ENCODE data around the gene RAD51B. TPM values are rescaled to one million over a fixed set of nuclear protein-coding genes. Genes with fewer than 3 reads are reported as not detected.
"Not testable (repeated sequence)": the region's sequence is repeated elsewhere in the genome, so short reads cannot be mapped to it uniquely, and the experiment has no call there.

Gene RAD51B
- total RNA-seq, 2 experiments from 2014 or later = 43.6 to 50.7 TPM

DNA sequence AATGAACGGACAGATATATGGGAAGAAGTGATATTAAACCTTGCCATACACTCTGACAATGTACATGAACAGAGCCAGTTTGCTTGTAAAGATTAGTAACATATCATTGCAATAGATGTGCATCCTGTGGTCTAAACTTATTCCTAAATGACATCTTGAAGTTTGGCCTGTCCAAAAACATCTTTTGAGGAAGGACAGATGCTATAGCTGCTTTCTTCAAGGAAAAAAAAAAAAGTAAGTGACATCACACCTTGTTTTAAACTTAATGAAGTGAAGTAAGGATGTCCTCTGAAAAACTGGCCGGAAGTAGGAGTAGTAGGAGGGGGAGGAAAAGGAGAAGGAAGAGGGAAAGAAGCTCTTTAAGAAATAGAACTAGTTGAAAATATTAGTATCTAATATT is 132.8 kb downstream of the RAD51B start:
- H3K27me3 Mint-ChIP-seq = no peaks in the 10 kb centered on the region
- no peaks in the 10 kb centered on the region for H3K9me3 Mint-ChIP-seq
- no peaks in the 10 kb centered on the region for H3K4me1 Mint-ChIP-seq
- no peak overlapping the region for H3K4me3 Mint-ChIP-seq
- no peak overlapping the region for H3K27ac Mint-ChIP-seq
- POLR2A ChIA-PET = no interaction called here
- no peaks in the 10 kb centered on the region for H3K36me3 Mint-ChIP-seq
- no peak for DNase-seq
- ATAC-seq (ENCODE audit: low read depth) = no peak

DNA sequence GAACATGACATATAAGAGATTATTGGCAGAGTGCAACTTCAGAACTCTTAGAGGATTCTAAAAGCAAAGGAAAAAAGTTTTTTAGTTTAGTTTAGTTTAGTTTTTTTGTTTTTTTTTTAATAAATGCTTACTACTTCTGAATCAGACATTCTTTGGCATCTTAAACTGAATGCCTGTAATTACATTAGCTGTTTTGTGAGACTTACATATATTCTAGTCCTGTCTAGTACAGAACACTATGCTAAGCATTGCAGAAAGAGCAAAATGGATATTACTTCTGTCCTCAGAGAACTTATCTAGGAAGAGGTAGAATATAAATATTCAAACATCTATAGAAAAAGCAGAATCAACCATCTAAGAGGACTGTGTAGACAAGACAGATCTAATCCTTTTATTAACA is 133.2 kb downstream of the RAD51B start:
- no peak overlapping the region for H3K4me3 Mint-ChIP-seq
- ATAC-seq (ENCODE audit: low read depth) (no peak), DNase-seq (no peak)
- POLR2A ChIA-PET = no interaction called here
- H3K27ac Mint-ChIP-seq = no peak overlapping the region
- no peaks in the 10 kb centered on the region for H3K27me3 Mint-ChIP-seq
- no peaks in the 10 kb centered on the region for H3K9me3 Mint-ChIP-seq
- no peaks in the 10 kb centered on the region for H3K4me1 Mint-ChIP-seq
- no peaks in the 10 kb centered on the region for H3K36me3 Mint-ChIP-seq

DNA sequence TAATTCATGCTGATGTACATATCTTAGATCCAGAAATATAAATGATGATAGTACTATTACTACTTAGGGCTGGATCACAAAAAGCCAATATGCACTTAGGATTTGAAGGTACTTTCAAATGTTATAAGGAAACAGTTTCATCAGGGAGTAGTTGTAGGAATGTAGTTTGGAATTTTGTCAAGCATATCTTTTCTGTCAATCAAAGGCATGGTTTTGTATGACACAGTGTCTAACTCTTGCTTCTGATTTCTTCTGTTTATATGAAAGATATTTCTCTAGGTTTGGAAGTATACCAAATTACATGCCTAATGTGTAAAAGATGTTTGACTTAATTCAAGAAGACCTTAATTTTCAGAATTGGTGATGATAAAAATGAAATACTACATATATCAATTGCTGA is 135.7 kb downstream of the RAD51B start:
- H3K27ac Mint-ChIP-seq = no peak overlapping the region
- H3K4me3 Mint-ChIP-seq = no peak overlapping the region
- no peaks in the 10 kb centered on the region for H3K27me3 Mint-ChIP-seq
- H3K36me3 Mint-ChIP-seq = peaks cover 2% of the 10 kb centered on the region
- POLR2A ChIA-PET = no interaction called here
- DNase-seq (no peak), ATAC-seq (ENCODE audit: low read depth) (no peak)
- H3K4me1 Mint-ChIP-seq = no peaks in the 10 kb centered on the region
- no peaks in the 10 kb centered on the region for H3K9me3 Mint-ChIP-seq

DNA sequence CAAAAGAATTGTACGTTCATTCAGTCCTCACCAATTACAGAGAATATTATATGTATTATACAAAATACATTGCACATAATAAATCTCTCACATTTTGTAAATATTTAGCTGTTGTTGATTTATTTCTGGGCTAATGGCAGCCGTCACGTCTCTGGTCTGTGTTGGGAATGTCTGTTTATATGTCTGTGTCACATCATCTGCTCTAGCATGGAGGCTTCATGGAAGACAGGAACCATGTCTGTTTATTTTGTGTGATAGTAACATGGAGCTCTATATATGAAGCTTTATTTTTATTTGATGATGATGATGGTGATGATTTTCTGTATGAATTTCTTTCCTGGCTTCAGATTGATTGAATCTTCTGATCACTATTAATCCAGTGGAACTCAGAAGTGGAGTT is 138.4 kb downstream of the RAD51B start:
- no peaks in the 10 kb centered on the region for H3K9me3 Mint-ChIP-seq
- no peak overlapping the region for H3K27ac Mint-ChIP-seq
- ATAC-seq (ENCODE audit: low read depth) (no peak), DNase-seq (no peak)
- H3K4me1 Mint-ChIP-seq = no peaks in the 10 kb centered on the region
- no peak overlapping the region for H3K4me3 Mint-ChIP-seq
- peaks cover 2% of the 10 kb centered on the region for H3K36me3 Mint-ChIP-seq
- H3K27me3 Mint-ChIP-seq = no peaks in the 10 kb centered on the region
- POLR2A ChIA-PET = interaction anchor here (0.7 kb wide), 1 partner anchor 24 kb away, joined by 4 read pairs; no protein-coding TSS in a partner anchor

DNA sequence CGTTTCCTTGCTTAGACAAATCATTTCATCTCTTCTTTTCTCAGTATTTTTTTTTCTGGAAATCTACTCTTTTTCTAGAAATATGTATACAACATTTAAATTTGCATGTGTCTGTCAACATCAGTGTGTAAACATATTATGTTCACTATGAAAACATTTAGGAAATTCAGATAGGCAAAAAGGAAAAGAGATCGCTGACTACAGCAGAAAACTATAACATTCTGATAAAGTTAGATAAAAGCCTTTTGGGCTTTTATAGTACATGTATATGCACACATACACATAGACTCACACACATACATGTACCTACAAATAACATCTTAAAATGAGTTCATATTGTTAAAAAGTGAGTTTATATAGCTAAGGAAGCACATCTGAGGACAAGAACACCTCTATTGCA is 142.1 kb downstream of the RAD51B start:
- Mint-ChIP-seq H3K27ac (no peak overlapping the region), H3K27me3 (no peaks in the 10 kb centered on the region), H3K4me1 (no peaks in the 10 kb centered on the region), H3K9me3 (peaks cover 3% of the 10 kb centered on the region), H3K4me3 (no peak overlapping the region), H3K36me3 (peaks cover 11% of the 10 kb centered on the region)
- ATAC-seq (ENCODE audit: low read depth) (no peak), DNase-seq (no peak)
- POLR2A ChIA-PET = no interaction called here

DNA sequence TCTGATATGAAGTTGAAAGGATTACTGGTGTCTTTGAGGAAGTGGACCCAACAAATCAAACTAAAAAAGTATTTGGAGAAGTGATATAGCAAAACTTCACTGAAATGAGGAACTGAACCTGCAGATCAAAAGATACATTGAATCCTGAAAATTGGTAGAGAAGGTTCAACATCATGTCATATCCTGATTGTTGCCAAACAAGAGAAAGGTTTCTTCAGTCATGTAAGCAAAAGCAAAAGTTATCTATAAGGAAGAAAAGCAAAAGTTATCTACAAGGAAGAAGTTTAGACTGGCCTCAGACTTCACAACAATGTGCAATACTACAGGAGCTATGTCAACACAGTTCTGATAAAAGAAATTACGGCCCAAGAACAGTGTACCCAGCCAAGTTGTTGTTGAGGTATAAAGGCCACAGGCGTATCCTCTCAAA is 142.7 kb downstream of the RAD51B start:
- DNase-seq = no peak
- no peak for ATAC-seq (ENCODE audit: low read depth)
- no peaks in the 10 kb centered on the region for H3K27me3 Mint-ChIP-seq
- H3K36me3 Mint-ChIP-seq = peaks cover 16% of the 10 kb centered on the region
- POLR2A ChIA-PET = no interaction called here
- H3K27ac Mint-ChIP-seq = no peak overlapping the region
- H3K4me1 Mint-ChIP-seq = no peaks in the 10 kb centered on the region
- no peak overlapping the region for H3K4me3 Mint-ChIP-seq
- H3K9me3 Mint-ChIP-seq = peaks cover 5% of the 10 kb centered on the region

DNA sequence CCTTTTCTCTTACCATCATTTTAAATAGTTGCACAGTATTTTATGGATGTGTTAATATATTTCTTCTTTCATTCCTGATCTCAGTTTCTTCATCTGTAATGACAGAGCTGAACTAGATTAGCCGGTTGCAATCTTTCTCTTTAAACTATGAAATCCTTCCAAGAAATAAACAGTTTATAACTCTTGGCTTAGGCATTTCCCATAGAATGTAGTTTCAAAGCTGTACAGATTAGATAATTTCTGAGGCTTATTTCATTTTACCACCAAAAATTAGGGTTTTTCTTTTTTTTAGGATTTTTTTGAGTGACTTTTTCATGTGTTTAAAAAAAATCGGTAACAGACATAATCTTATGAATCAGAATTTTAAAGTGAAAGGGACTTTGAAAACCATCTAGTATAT is 144.0 kb downstream of the RAD51B start:
- Mint-ChIP-seq H3K27ac (no peak overlapping the region), H3K4me3 (no peak overlapping the region), H3K4me1 (no peaks in the 10 kb centered on the region), H3K36me3 (peaks cover 23% of the 10 kb centered on the region), H3K9me3 (peaks cover 6% of the 10 kb centered on the region), H3K27me3 (no peaks in the 10 kb centered on the region)
- DNase-seq (no peak), ATAC-seq (ENCODE audit: low read depth) (no peak)
- POLR2A ChIA-PET = no interaction called here

DNA sequence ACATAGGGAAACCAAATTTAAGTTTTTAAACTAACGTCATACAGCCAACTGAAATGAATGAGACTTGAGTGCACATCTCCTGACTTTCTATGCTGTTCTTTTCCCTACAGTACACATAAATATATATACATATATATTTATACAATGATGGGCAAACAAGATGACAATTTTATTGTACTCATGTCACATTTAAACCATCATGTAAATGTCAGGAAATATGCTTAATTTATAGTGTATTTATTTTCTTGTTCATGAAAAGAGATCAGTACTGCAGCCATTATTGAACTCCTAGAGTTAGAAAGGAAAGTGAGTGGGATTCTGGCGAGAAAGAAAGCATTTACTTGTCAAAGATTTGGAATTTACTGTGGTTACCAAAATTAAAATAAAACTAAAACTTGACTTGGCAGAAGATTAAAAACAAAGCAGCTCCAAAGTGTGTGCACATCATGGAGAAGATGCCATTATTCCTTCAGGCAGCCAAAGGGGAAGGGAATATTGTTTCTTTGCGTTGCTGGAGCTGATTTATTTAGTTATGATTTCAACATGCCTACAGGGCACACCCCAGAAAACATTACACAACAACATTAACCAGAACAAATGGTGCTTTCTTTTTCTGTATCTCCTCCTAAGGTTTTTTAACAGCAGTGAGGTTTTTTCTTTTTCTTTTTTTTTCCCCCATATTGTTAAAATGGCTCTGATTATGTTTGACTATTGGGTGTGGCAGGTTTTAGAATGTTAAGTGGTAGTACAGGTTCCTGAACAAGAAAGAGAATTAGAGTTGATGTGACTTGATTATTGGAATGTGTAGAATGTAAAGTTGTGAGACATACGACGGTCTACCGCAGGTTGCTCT is 144.6 kb downstream of the RAD51B start:
- no peak overlapping the region for H3K4me3 Mint-ChIP-seq
- no peak for DNase-seq
- H3K9me3 Mint-ChIP-seq = peaks cover 8% of the 10 kb centered on the region
- H3K27me3 Mint-ChIP-seq = no peaks in the 10 kb centered on the region
- H3K27ac Mint-ChIP-seq = no peak overlapping the region
- H3K4me1 Mint-ChIP-seq = no peaks in the 10 kb centered on the region
- ATAC-seq (ENCODE audit: low read depth) = no peak
- peaks cover 25% of the 10 kb centered on the region for H3K36me3 Mint-ChIP-seq
- POLR2A ChIA-PET = no interaction called here

DNA sequence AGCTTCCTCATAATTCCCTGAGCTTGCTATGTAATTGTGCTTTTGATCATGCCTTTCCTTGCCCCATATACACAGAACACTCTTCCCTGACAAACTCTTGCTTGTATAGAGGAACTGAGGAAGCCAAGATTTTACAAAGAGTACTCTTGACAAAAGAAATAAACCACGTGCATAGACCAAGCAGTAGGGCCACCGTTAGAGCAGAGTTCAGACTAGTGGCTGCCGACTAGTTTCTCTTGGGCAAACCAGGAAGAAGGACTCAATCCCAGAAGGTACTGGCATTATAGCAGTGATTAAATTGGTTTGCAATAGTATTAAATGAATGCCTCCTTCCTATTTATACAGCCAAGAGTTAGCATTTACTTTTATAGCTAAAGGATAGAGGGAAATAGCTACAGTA is 146.1 kb downstream of the RAD51B start:
- H3K27ac Mint-ChIP-seq = no peak overlapping the region
- POLR2A ChIA-PET = no interaction called here
- H3K27me3 Mint-ChIP-seq = no peaks in the 10 kb centered on the region
- no peaks in the 10 kb centered on the region for H3K4me1 Mint-ChIP-seq
- H3K9me3 Mint-ChIP-seq = peaks cover 8% of the 10 kb centered on the region
- peaks cover 23% of the 10 kb centered on the region for H3K36me3 Mint-ChIP-seq
- ATAC-seq (ENCODE audit: low read depth) (no peak), DNase-seq (no peak)
- H3K4me3 Mint-ChIP-seq = no peak overlapping the region

DNA sequence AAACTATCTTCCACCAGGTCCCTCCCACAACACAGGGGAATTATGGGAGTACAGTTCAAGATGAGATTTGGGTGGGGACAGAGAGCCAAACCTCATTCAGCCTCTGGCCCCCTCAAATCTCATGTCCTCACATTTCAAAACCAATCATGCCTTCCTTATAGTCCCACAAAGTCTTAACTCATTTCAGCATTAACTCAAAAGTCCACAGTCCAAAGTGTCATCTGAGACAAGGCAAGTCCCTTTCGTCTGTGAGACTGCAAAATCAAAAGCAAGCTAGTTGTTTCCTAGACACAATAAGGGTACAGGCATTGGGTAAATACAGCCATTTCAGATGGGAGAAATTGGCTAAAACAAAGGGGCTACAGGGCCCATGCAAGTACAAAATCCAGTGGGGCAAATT is 147.6 kb downstream of the RAD51B start:
- peaks cover 8% of the 10 kb centered on the region for H3K9me3 Mint-ChIP-seq
- no peak overlapping the region for H3K4me3 Mint-ChIP-seq
- no peak overlapping the region for H3K27ac Mint-ChIP-seq
- DNase-seq (no peak), ATAC-seq (ENCODE audit: low read depth) (no peak)
- H3K27me3 Mint-ChIP-seq = no peaks in the 10 kb centered on the region
- H3K4me1 Mint-ChIP-seq = no peaks in the 10 kb centered on the region
- POLR2A ChIA-PET = no interaction called here
- H3K36me3 Mint-ChIP-seq = peaks cover 23% of the 10 kb centered on the region

DNA sequence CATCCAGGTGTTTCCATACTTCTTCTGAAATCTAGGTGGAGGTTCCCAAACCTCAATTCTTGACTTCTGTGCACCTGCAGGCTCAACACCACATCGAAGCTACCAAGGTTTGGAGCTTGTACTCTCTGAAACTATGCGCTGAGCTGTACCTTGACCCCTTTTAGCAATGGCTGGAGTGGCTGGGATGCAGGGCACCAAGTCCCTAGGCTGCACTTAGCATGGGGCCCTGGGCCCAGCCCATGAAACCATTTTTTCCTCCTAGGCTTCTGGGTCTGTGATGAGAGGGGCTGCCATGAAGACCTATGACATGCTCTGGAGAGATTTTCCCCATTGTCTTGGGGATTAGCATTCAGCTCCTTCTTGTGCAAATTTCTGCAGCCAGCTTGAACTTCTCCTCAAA is 148.4 kb downstream of the RAD51B start:
- H3K27ac Mint-ChIP-seq; H3K9me3 Mint-ChIP-seq; ATAC-seq (ENCODE audit: low read depth); H3K27me3 Mint-ChIP-seq; H3K4me3 Mint-ChIP-seq; DNase-seq; POLR2A ChIA-PET; H3K4me1 Mint-ChIP-seq: not testable (repeated sequence)
- peaks cover 23% of the 10 kb centered on the region for H3K36me3 Mint-ChIP-seq

DNA sequence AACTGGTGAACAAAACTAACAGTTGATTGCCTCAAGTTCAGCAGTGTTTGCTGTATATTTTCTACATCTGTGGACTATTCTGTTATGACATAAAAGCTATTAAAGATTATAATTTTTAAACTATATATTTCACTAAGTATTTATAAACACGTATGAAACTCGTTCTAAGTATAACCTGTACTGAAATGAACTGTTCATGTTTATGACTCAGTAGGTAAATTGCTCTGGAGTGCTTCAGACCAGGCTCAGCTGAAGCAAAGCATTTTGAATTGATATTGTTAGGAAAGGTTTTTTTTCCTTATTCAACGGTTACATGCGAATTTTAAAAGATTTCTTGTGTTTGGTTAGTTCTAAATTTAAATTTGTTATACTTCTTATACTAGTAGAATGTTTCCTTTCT is 151.3 kb downstream of the RAD51B start:
- no peaks in the 10 kb centered on the region for H3K27me3 Mint-ChIP-seq
- peaks cover 20% of the 10 kb centered on the region for H3K36me3 Mint-ChIP-seq
- no peak overlapping the region for H3K27ac Mint-ChIP-seq
- peaks cover 8% of the 10 kb centered on the region for H3K9me3 Mint-ChIP-seq
- no peaks in the 10 kb centered on the region for H3K4me1 Mint-ChIP-seq
- H3K4me3 Mint-ChIP-seq = no peak overlapping the region
- ATAC-seq (ENCODE audit: low read depth) (no peak), DNase-seq (no peak)
- POLR2A ChIA-PET = no interaction called here

DNA sequence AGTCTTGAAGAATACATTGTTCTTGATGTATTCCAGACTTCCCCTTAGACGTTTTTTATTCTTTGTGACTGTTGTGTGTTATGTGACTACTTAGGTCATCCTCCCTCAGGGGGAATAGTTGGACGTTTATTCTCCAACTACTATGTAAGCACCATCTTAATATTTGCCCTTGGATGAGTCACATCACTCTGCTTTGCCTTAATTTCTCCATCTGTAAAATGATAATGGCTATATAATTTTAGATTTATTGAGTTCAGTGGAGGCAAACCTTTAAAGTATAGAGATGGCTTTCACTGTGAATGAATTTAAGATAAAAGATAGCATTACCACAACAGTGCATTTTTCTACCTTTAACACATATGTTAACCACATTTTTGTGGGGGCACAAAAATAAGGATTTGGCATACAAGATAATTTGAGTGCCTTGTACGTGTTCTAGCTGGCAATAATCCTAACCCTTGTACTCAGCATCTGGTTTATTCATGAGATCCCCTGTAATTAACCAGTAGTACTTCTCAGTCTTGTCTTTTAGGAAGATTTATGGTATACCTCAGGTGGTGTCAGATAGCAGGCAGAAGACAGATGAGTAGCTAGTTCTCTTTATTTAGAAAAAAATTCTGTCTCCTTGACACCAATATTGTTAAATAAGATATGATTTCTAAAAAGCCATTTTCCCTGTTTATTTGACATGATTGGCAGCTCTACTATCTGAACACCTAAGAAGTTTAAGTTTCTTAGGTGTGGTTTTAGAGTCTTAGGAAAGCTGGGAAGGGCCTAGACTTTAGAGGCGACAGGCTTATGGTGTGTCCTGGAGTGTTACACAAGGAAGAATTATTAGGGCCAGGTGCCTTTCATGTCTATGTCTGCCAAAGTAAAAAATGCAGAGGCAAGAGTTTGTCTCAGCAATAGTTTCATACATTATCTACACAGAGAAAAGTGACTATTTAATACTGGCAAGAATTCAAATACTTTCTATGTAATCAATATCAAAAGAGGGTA is 152.3 kb downstream of the RAD51B start:
- no peak for DNase-seq
- POLR2A ChIA-PET = no interaction called here
- Mint-ChIP-seq H3K27ac (no peak overlapping the region), H3K4me1 (no peaks in the 10 kb centered on the region), H3K27me3 (no peaks in the 10 kb centered on the region), H3K36me3 (peaks cover 15% of the 10 kb centered on the region), H3K9me3 (peaks cover 4% of the 10 kb centered on the region), H3K4me3 (no peak overlapping the region)
- ATAC-seq (ENCODE audit: low read depth) = no peak

DNA sequence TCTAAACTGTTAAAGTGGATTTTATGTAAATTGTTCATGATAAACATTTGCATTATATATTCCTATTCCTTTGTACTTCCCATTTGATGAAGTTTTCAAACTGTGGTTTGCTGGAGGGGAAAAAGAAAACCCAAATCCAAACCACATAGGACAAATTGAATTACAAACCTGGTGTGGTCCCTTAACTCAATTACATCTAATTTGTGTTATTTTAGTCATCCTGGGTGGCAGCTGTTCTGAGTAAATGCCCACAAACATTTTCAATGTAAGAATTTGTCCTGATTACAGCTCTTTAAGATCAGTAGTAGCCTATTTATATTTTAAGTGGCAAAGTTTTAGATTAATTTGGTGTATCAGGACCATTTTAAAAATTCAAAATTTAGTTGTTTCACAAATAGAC is 153.9 kb downstream of the RAD51B start:
- POLR2A ChIA-PET = no interaction called here
- H3K9me3 Mint-ChIP-seq = peaks cover 3% of the 10 kb centered on the region
- H3K27ac Mint-ChIP-seq = no peak overlapping the region
- DNase-seq (no peak), ATAC-seq (ENCODE audit: low read depth) (no peak)
- peaks cover 6% of the 10 kb centered on the region for H3K36me3 Mint-ChIP-seq
- no peak overlapping the region for H3K4me3 Mint-ChIP-seq
- no peaks in the 10 kb centered on the region for H3K4me1 Mint-ChIP-seq
- H3K27me3 Mint-ChIP-seq = no peaks in the 10 kb centered on the region
